Measurements from ENCODE around the gene STUM.

STUM gene

GRCh38 chr1:226533220-226533619, 15.3 kb upstream of the STUM start:
- no peak for DNase-seq (ENCODE audit: low read depth in 2 of 2)

DNA sequence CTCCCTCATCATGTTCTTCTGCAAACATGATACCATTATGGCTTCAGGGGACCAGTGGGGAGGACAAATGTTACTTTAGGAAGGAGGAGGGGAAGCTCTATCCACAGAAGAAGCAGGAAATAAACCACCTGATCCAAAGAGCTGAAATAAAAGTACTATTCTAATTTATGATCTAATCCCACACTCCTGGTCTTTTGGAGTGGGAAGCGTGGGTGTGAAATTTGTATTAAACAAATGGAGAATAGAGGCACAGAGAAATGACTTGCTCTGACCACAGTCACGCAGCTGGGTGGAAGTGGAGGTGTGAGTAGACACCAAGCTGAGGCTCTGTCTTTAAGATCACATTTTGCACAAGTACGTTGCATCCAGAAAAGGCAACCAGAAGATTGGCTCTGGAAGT, 14.5 kb upstream of the STUM start:
- DNase-seq (ENCODE audit: low read depth in 2 of 2) = no peak

GRCh38 chr1:226534645-226535044, 13.9 kb upstream of the STUM start:
- DNase-seq (ENCODE audit: low read depth in 2 of 2) = no peak

GRCh38 chr1:226535666-226536065, 12.9 kb upstream of the STUM start:
- DNase-seq (ENCODE audit: low read depth in 2 of 2) = no peak

- no peak for DNase-seq (ENCODE audit: low read depth in 2 of 2)
Measured at GRCh38 chr1:226541231-226541630, 7.3 kb upstream of the STUM start.

- no peak for DNase-seq (ENCODE audit: low read depth in 2 of 2)
Measured at GRCh38 chr1:226541631-226542622, 6.6 kb upstream of the STUM start.

DNA sequence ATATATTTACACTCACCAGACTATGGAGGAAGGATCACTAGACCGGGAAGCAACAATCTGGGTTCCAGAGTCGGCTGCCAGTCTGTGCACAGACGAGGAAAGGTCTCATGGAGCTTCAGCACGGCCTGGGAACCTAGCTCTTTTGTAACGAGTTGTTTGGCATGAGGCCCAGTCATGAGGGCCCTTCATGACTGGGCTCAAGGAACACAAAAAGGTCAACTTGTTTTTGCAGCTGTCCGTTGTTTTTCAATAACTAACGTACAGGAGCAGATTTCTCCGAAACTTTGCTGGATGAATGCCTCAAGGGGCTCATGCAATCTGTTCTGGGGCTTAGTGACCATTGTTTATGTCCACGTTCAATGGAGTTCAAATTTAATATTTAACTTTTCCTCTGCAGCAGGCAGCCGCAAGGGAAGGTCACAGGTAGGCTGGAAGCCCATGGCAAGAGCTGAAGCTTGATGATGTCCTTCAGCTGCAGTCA, 5.9 kb upstream of the STUM start:
- DNase-seq (ENCODE audit: low read depth in 2 of 2) = no peak

DNA sequence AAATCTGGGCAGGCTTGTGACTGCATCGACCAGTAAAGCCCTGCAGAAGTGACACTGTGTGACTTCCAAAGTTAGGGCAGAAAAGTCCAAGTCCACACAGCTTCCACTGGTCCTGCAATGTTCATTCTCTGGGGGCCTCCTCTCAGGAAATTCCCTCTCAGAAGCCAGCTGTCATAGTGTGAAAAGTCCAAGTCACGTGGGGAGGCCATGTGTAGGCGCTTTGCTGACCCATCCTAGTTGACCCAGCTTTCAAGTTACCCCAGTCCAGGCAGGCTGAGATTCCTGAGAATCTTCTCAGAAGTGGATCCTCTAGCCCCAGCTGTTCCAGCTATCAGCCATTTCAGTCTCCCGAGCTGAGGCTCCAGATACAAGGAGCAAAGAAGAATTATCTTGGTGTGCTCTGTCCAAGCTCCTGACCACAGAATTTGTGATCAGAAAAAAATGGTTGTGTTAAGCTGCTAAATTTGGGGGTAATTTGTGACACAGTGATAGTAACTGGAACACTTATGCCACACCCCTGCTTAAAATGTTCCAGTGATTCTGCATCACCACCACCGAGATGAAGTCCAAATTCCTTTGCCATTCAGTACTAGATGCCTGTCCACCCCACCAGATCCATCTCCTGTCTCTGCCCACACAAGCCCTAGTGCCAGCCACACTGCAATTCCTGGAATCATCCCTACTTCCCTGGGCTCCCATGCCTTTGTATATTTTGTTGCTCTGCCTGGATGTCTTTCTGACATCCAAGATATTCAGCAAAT, 2.5 kb upstream of the STUM start:
- no peak for DNase-seq (ENCODE audit: low read depth in 2 of 2)

- no peak for DNase-seq (ENCODE audit: low read depth in 2 of 2)
Measured at GRCh38 chr1:226546926-226547325, 1.6 kb upstream of the STUM start.

- DNase-seq (ENCODE audit: low read depth in 2 of 2) = peak; percentile 36 to 51
Measured at GRCh38 chr1:226547754-226548191, 791 bp upstream of the STUM start.

DNA sequence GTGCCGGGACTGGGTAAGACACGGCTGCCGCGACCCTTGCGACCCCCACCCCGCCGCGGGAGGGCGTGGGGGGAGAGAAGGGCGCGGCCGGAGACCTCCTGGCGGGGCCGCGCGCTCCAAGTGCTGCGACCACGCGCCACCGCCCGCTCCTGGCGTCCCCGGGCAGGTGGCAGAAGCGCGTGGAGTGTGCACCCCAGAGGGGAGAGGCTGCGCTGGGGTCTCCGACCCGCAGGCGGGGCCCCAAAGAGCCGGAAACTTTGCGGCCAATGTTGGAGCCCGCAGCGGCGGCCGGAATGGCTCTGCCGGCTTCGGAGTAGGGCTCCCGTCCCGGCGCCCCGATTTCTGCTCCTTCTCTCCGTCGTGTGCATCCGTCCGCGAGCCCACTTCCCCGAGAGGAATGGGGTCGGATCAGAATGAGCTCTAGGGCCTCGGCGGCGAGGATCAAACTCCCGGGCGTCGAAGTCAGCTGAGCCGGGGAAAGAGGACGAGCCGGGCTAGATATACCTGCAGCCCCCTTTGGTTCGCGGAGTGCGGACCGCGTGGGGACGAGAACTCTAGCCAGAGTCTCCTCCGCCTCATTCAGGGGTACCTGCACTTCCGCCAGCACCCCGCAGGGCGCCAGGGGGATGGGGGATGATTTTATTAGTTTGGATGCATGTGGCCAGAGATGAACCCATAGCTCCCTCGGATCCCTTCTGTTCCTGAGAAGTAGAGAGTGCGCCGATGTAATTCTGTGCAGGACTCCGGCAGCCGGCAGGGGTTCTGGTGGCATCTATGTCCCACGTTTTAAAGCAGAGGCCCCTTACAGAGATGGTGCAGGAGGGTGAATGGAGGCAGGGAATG, 751 bp downstream of the STUM start:
- DNase-seq (ENCODE audit: low read depth in 2 of 2) = no peak

GRCh38 chr1:226549937-226550671, 1.5 kb downstream of the STUM start:
- DNase-seq (ENCODE audit: low read depth in 2 of 2) = no peak

- no peak for DNase-seq (ENCODE audit: low read depth in 2 of 2)
Measured at GRCh38 chr1:226550672-226551041, 2.1 kb downstream of the STUM start.

DNA sequence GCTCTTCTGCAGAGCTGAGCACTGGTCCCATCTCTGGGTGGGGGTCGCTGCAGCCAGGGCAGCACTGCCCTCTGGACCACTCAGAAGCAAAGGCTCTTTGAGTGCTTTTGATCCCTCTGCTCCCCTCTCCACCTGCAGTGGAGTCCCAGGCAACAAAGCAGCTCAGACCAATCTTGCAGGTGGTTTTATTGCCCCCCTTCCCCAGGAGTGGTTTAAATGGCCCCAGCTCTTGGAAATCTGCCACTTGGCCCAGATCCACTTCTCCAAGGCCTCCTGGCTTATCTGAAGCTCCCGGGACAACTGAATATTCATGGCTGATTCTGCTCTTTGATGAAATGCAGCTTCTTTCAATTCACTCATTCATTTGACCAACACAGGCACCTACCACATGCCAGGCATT, 2.7 kb downstream of the STUM start:
- DNase-seq (ENCODE audit: low read depth in 2 of 2) = no peak

GRCh38 chr1:226552061-226552460, 3.5 kb downstream of the STUM start:
- no peak for DNase-seq (ENCODE audit: low read depth in 2 of 2)

DNA sequence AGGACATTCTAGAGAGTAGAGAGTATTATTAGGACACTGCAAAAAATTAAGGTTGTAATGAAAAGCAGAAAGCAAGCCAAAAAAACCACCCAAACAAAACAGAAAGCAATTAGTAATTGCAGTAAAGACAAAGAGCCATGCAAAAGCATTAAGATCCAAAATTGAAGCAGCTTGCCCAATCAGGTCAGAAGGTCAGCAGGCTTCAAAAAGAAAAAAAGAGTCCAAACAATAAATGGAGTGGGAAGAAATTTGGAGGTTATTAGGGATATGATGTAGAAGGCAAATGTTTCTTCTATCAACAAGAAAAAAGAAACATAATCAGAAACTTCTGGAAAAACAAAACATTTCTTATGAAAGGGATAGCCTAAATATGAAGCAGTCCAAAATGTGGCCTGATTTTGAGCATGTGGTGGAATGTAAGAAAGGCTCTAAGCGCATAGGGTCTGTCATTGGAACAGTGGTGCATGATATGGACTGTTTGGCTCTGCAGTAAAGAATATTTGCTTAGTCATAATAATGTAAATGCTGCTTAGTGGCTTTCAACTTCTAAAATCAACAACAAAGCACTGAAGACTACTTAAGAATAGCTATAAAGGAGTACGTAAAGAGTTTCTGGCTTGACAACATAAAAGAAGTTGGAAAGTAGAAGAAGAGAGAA, 4.8 kb downstream of the STUM start:
- no peak for DNase-seq (ENCODE audit: low read depth in 2 of 2)

DNA sequence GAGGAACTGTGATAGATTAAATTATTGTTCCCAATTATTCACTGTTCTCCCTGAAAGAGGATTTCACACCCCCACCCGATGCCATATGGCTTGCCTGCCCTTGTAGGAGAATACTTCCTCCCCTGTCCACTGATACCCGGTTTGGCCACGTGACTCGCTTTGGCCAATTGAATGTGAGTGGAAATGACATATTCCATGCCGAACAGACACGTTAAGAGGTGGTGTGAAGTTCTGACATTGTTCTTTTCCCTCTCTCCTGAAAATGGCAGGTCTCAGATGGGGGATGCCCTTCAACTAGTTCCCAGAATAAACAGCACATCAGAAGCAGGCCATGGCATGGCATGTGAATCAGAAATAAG, 5.3 kb downstream of the STUM start:
- no peak for DNase-seq (ENCODE audit: low read depth in 2 of 2)

DNA sequence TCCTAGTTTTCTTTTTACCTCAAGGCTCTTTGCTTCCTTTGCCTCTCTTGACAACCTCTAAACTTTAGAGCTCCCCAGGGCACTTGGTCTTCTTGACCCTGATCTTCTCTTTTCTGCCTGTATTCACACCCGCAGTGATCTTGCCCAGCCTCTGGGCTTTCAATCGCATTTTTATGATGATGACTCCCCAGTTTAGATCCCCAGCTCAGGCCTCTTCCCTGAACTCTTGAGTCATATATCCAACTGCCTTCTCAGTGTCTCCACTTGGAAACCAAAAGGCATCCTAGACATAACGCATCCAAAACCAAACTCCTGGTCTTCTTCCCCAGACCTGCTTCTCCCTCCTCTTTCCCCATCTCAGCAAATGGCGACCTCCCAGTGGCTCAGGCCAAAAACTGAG, 6.5 kb downstream of the STUM start:
- DNase-seq (ENCODE audit: low read depth in 2 of 2) = no peak

- no peak for DNase-seq (ENCODE audit: low read depth in 2 of 2)
Measured at GRCh38 chr1:226557424-226557823, 8.9 kb downstream of the STUM start.

- DNase-seq (ENCODE audit: low read depth in 2 of 2) = no peak
Measured at GRCh38 chr1:226558036-226558650, 9.6 kb downstream of the STUM start.

Data from stimulated activated CD4-positive, alpha-beta T cell treated with anti-CD3 and anti-CD28 coated beads, Interleukin-15, amount 100 ng/mL, for 48 hours (primary cell).